Measurements from ENCODE around the gene HNRNPUL1.

- TF ChIP-seq CTCF (optimal IDR thresholded peaks at IDR 0.05 in 1 of 3, IDR thresholded peaks at IDR 0.05 in 1 of 3, conservative IDR thresholded peaks at IDR 0.05 in 1 of 3; ENCODE audit: extremely low read depth in 1 of 3, insufficient read depth in 2 of 3, low read length in 3 of 3) (no peak), EZH2 (IDR thresholded peaks at IDR 0.05; ENCODE audit: low read length) (no peak)
Observed at GRCh38 chr19:41224632-41225031, 39.5 kb upstream of the HNRNPUL1 start.
